G401 (cell line): ENCODE data around the gene HEBP1. TPM values are rescaled to one million over a fixed set of nuclear protein-coding genes. Genes with fewer than 3 reads are reported as not detected.
A peak's percentile ranks its signal among the peaks of the same experiment; 100 is the strongest.

Experiments used
- DNase-seq: peaks from one replicate; pipeline ENCODE4 v3.0.0-alpha.2; 2015; ENCODE audit warnings: low spot score
- in situ Hi-C: cut with HindIII; loops from 2 replicates; pipeline ENCODE4 v1.10.0; 2016; ENCODE audit warnings: low sequenced_read_pairs, mixed read lengths
- total RNA-seq: library from RNA; depleted of rRNA; stranded (reverse); fragments of >200 nt; shearing (Covaris generic); gene quantifications from 2 replicates; pipeline ENCODE4 v1.2.3, GENCODE V29; 2014

The HEBP1 gene
- total RNA-seq, 1 experiment from 2014 or later: 44.1 TPM

- no peak for DNase-seq
- in situ Hi-C loops: no loop called here
These were observed 26.2 kb upstream of the HEBP1 start for GRCh38 chr12:13026286-13026685.

GRCh38 chr12:13024531-13024916, 24.5 kb upstream of the HEBP1 start:
- in situ Hi-C loops: no loop called here
- DNase-seq: no peak

- in situ Hi-C loops: no loop called here
- peak; percentile 38 for DNase-seq
These were observed 23.9 kb upstream of the HEBP1 start for GRCh38 chr12:13023811-13024530.

- DNase-seq: no peak
- in situ Hi-C loops: no loop called here
These were observed 22.8 kb upstream of the HEBP1 start for GRCh38 chr12:13022851-13023271.

- no peak for DNase-seq
- in situ Hi-C loops: no loop called here
These were observed 11.0 kb upstream of the HEBP1 start for GRCh38 chr12:13011098-13011497.

GRCh38 chr12:13008741-13009380, 8.8 kb upstream of the HEBP1 start:
- in situ Hi-C loops: no loop called here
- DNase-seq: no peak

- no peak for DNase-seq
- in situ Hi-C loops: no loop called here
These were observed 7.6 kb upstream of the HEBP1 start for GRCh38 chr12:13007496-13008233.

- no peak for DNase-seq
- in situ Hi-C loops: no loop called here
These were observed 5.6 kb upstream of the HEBP1 start for GRCh38 chr12:13005649-13006048.

- in situ Hi-C loops: no loop called here
- DNase-seq: no peak
These were observed 4.9 kb upstream of the HEBP1 start for GRCh38 chr12:13004986-13005385.

GRCh38 chr12:13004361-13004760, 4.3 kb upstream of the HEBP1 start:
- in situ Hi-C loops: no loop called here
- DNase-seq: no peak

GRCh38 chr12:13002301-13003097, 2.4 kb upstream of the HEBP1 start:
- in situ Hi-C loops: no loop called here
- DNase-seq: no peak

- no peak for DNase-seq
- in situ Hi-C loops: no loop called here
These were observed 1.6 kb upstream of the HEBP1 start for GRCh38 chr12:13001775-13002040.

- in situ Hi-C loops: no loop called here
- DNase-seq: peak; percentile 58
These were observed 1.1 kb upstream of the HEBP1 start for GRCh38 chr12:13000925-13001774.

GRCh38 chr12:13000616-13000924, 505 bp upstream of the HEBP1 start:
- no peak for DNase-seq
- in situ Hi-C loops: no loop called here

- in situ Hi-C loops: no loop called here
- DNase-seq: no peak
These were observed 650 bp downstream of the HEBP1 start for GRCh38 chr12:12999271-12999958.

- in situ Hi-C loops: no loop called here
- no peak for DNase-seq
These were observed 1.8 kb downstream of the HEBP1 start for GRCh38 chr12:12998248-12998647.

GRCh38 chr12:12997734-12998133, 2.3 kb downstream of the HEBP1 start:
- DNase-seq: no peak
- in situ Hi-C loops: no loop called here

GRCh38 chr12:12997156-12997555, 2.9 kb downstream of the HEBP1 start:
- DNase-seq: no peak
- in situ Hi-C loops: no loop called here

GRCh38 chr12:12996209-12996608, 3.9 kb downstream of the HEBP1 start:
- DNase-seq: no peak

More at GRCh38 chr12:12996209-12996608, 3.9 kb downstream of the HEBP1 start:
- in situ Hi-C loops: no loop called here
